SK-N-SH (cell line): Measurements from ENCODE around the gene MYLK4. TPM values are rescaled to one million over a fixed set of nuclear protein-coding genes. Genes with fewer than 3 reads are reported as not detected.

Experiments used
- CTCF ChIA-PET: fragments of 300-600, 350-600 bp; formaldehyde crosslinking; extraction: SDS; loops from one replicate; lab custom pipeline; 2021; lab: Yijun Ruan, JAX
- POLR2A ChIA-PET: fragments of 350-600 bp; sonication (Branson Sonifier 250); formaldehyde crosslinking; extraction: SDS; loops from one replicate; lab custom pipeline; 2020; ENCODE audit warnings: antibody characterized with exemption, inconsistent platforms; lab: Yijun Ruan, JAX
- DNase-seq: peaks from one replicate; pipeline ENCODE4 v3.0.0; 2012
- H2AFZ ChIP-seq: fragments of 200-600 bp; sonication (generic); 2 replicates; pipeline ENCODE4 v1.8.1; 2016; ENCODE audit warnings: antibody characterized with exemption, mild to moderate bottlenecking, low read depth
- H3F3A ChIP-seq: fragments of 200-600 bp; sonication (generic); replicated peaks from 2 replicates; pipeline ENCODE3; 2016; ENCODE audit warnings: antibody characterized with exemption, mild to moderate bottlenecking; ENCODE audit not compliant: insufficient read depth
- H3K27ac ChIP-seq, 2 experiments: fragments of 200-500 bp in 1 of 2; fragments of 200-600 bp in 1 of 2; sonication (Bioruptor generic) in 1 of 2; sonication (generic), shearing (Covaris generic) in 1 of 2; 2 replicates each; pipeline versions ENCODE4 v1.5.1 to v1.6.1; 2014 to 2016; ENCODE audit warnings: low read depth in 2 of 2, inconsistent platforms in 1 of 2, low read length in 1 of 2, mild to moderate bottlenecking in 1 of 2, mixed read lengths in 1 of 2
- H3K27me3 ChIP-seq: fragments of 200-600 bp; sonication (generic), shearing (Covaris generic); 2 replicates; pipeline ENCODE4 v1.6.1; 2016; ENCODE audit warnings: mixed run types; ENCODE audit not compliant: insufficient read depth
- H3K36me3 ChIP-seq, 2 experiments: fragments of 200-500 bp in 1 of 2; fragments of 200-600 bp in 1 of 2; sonication (Bioruptor generic) in 1 of 2; sonication (generic) in 1 of 2; replicated peaks in 1 of 2; 2 replicates each; pipeline versions ENCODE3 to v1.5.1; 2014 to 2016; ENCODE audit warnings: low read length in 1 of 2, mild to moderate bottlenecking in 1 of 2; ENCODE audit not compliant: insufficient read depth in 2 of 2, control insufficient read depth in 1 of 2
- H3K4me1 ChIP-seq, 2 experiments: fragments of 200-500 bp in 1 of 2; fragments of 200-600 bp in 1 of 2; sonication (Bioruptor generic) in 1 of 2; sonication (generic), shearing (Covaris generic) in 1 of 2; 2 replicates each; pipeline versions ENCODE4 v1.5.1 to v1.6.1; 2014 to 2016; ENCODE audit warnings: low read depth in 1 of 2, low read length in 1 of 2, mixed run types in 1 of 2; ENCODE audit not compliant: insufficient read depth in 2 of 2, control insufficient read depth in 1 of 2
- H3K4me2 ChIP-seq: fragments of 200-600 bp; sonication (generic), shearing (Covaris generic); 2 replicates; pipeline ENCODE4 v1.6.1; 2017; ENCODE audit warnings: mixed run types
- H3K4me3 ChIP-seq, 2 experiments: fragments of 200-500 bp in 1 of 2; fragments of 200-600 bp in 1 of 2; sonication (Bioruptor generic) in 1 of 2; sonication (generic), shearing (Covaris generic) in 1 of 2; 2 replicates each; pipeline versions ENCODE4 v1.5.1 to v1.8.1; 2014 to 2016; ENCODE audit warnings: low read depth in 2 of 2, inconsistent platforms in 1 of 2, low read length in 1 of 2, mild to moderate bottlenecking in 1 of 2, mixed read lengths in 1 of 2, moderate library complexity in 1 of 2
- H3K79me2 ChIP-seq: fragments of 200-600 bp; sonication (generic); 2 replicates; pipeline ENCODE4 v1.8.1; 2017; ENCODE audit warnings: mild to moderate bottlenecking; ENCODE audit not compliant: insufficient read depth
- H3K9ac ChIP-seq: fragments of 200-600 bp; sonication (generic); 2 replicates; pipeline ENCODE4 v1.6.1; 2017; ENCODE audit warnings: mixed run types
- H3K9me2 ChIP-seq: fragments of 200-600 bp; sonication (generic); 2 replicates; pipeline ENCODE4 v1.6.1; 2017; ENCODE audit warnings: mixed run types
- H3K9me3 ChIP-seq: fragments of 200-600 bp; sonication (generic); 2 replicates; pipeline ENCODE4 v1.6.1; 2017; ENCODE audit warnings: mixed run types, mild to moderate bottlenecking, moderate library complexity
- H4K20me1 ChIP-seq: fragments of 200-600 bp; sonication (generic); 2 replicates; pipeline ENCODE4 v1.6.1; 2017; ENCODE audit warnings: mild to moderate bottlenecking, mixed run types; ENCODE audit not compliant: insufficient read depth
- ELF1 ChIP-seq: IDR thresholded peaks from 2 replicates; pipeline ENCODE4 v1.4.0; 2012
- EP300 ChIP-seq, 2 experiments: IDR thresholded peaks; 2 replicates each; pipeline versions ENCODE4 v1.4.0 to v1.6.1; 2012; ENCODE audit warnings: borderline replicate concordance in 1 of 2, low read depth in 1 of 2, low read length in 1 of 2
- EZH2phosphoT487 ChIP-seq: fragments of 200-600 bp; sonication (generic); IDR thresholded peaks from 2 replicates; pipeline ENCODE4 v1.6.1; 2017; ENCODE audit warnings: low read depth, mixed run types, mild to moderate bottlenecking, antibody characterized with exemption, moderate library complexity, borderline replicate concordance
- FOSL2 ChIP-seq: IDR thresholded peaks from 2 replicates; pipeline ENCODE4 v1.4.0; 2012; ENCODE audit warnings: low read depth, mild to moderate bottlenecking, moderate library complexity, borderline replicate concordance
- JUND ChIP-seq: IDR thresholded peaks from 2 replicates; pipeline ENCODE4 v1.4.0; 2012
- MXI1 ChIP-seq: IDR thresholded peaks from 2 replicates; pipeline ENCODE4 v1.6.1; 2012; ENCODE audit warnings: mild to moderate bottlenecking, low read depth, low read length, improper control_type of control experiment
- NFIC ChIP-seq: IDR thresholded peaks from 2 replicates; pipeline ENCODE4 v1.4.0; 2012; ENCODE audit warnings: borderline replicate concordance
- NRF1 ChIP-seq: IDR thresholded peaks from 2 replicates; pipeline ENCODE4 v1.6.1; 2012; ENCODE audit warnings: low read depth, mild to moderate bottlenecking, low read length
- RAD21 ChIP-seq: IDR thresholded peaks from 2 replicates; pipeline ENCODE4 v1.6.1; 2012; ENCODE audit warnings: mild to moderate bottlenecking, low read length
- RXRA ChIP-seq: IDR thresholded peaks from 2 replicates; pipeline ENCODE4 v1.4.0; 2012; ENCODE audit warnings: low read depth, mild to moderate bottlenecking, borderline replicate concordance
- TEAD4 ChIP-seq: IDR thresholded peaks from 2 replicates; pipeline ENCODE4 v1.4.0; 2012; ENCODE audit warnings: mild to moderate bottlenecking, borderline replicate concordance; ENCODE audit not compliant: insufficient read depth
- YY1 ChIP-seq: IDR thresholded peaks from 2 replicates; pipeline ENCODE4 v1.4.0; 2012; ENCODE audit warnings: low read depth, mild to moderate bottlenecking
- WGBS: methylation state at CpG from one replicate; pipeline ENCODE4 v1.1.6; 2017; ENCODE audit warnings: low lambda C conversion rate; 5-methylcytosine and 5-hydroxymethylcytosine counted together
- polyA plus RNA-seq, 3 experiments: library from polyadenylated mRNA; depleted of rRNA; stranded (reverse); fragments of >200 nt; gene quantifications; 2 replicates each; pipeline ENCODE4 v1.2.3, GENCODE V29; 2012
- TF ChIP-seq, protein P1 (sequence below): IDR thresholded peaks from 2 replicates; pipeline ENCODE4 v1.4.0; 2012; ENCODE audit warnings: low read depth, borderline replicate concordance
- TF ChIP-seq, protein P2 (sequence below): IDR thresholded peaks from 2 replicates; pipeline ENCODE4; 2012

Gene MYLK4
- polyA plus RNA-seq, 1 of the 3 experiments (the other 2 are of a cell fraction): 0.16 TPM

DNA sequence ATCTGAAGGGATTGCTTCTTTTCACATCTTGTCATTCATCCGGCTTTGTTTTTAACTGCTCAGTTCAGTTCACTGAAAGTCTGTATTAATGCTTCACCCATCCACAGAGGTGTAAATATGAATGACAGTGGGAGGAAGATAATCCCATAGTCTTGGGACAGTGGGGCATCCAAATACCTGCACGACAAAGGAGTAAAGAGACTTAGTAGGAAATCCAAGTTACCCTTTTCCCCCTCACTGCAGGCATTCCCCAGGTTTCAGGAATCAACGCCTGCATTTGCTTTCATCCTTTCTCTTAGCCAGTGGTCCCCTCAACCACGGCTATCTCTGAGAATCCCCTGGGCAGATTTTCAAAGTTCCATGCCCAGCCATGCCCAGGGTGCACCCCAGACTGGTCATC lies 110.2 kb downstream of the MYLK4 start:
- no peak overlapping the region for H3K27ac ChIP-seq
- DNase-seq: no peak
- no peaks in the 10 kb centered on the region for H3K79me2 ChIP-seq
- no peaks in the 10 kb centered on the region for H4K20me1 ChIP-seq
- POLR2A ChIA-PET: no interaction called here
- H3K9me2 ChIP-seq: no peaks in the 10 kb centered on the region
- H3F3A ChIP-seq: no peaks in the 10 kb centered on the region
- H3K4me3 ChIP-seq: no peak overlapping the region
- no peak overlapping the region for H3K4me2 ChIP-seq
- H3K9ac ChIP-seq: no peak overlapping the region
- H3K4me1 ChIP-seq: no peaks in the 10 kb centered on the region
- H2AFZ ChIP-seq: no peak overlapping the region
- 56% methylated on average over 4 of the region's 4 CpGs for WGBS
- TF ChIP-seq NRF1 (no peak), EP300 (IDR thresholded peaks at IDR 0.05; ENCODE audit: borderline replicate concordance in 1 of 2, low read depth in 1 of 2, low read length in 1 of 2) (no peak), YY1 (no peak)
- TF ChIP-seq, all 33 proteins: peak for 0
- Histone ChIP-seq H3K36me3 (no peaks in the 10 kb centered on the region), H3K27me3 (peaks cover 14% of the 10 kb centered on the region), H3K9me3 (no peaks in the 10 kb centered on the region)
- CTCF ChIA-PET: no interaction called here

DNA sequence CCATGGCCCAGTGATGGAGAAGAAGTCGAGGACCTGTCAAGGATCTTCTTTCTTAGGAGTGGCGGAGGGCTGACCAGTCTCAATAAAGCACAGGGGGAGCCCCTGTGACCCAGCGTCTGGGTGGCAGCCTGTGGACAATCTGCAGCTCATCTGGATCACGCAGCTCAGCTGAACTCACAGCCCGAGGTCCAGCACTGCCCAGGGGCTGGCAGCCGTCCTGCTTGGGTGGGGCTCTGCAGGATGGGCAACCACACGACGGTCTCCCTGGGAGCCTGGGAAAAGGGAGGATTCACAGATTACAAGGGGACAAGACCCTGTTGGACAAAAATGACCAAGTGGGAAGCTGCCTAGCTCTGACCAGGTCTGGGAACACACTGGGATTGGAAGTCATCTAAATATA lies 110.8 kb downstream of the MYLK4 start:
- no peaks in the 10 kb centered on the region for H3K9me3 ChIP-seq
- no peaks in the 10 kb centered on the region for H4K20me1 ChIP-seq
- peaks cover 14% of the 10 kb centered on the region for H3K27me3 ChIP-seq
- H3K36me3 ChIP-seq: no peaks in the 10 kb centered on the region
- no peaks in the 10 kb centered on the region for H3K79me2 ChIP-seq
- no peaks in the 10 kb centered on the region for H3K9me2 ChIP-seq
- H3K4me3 ChIP-seq: no peak overlapping the region
- no peak overlapping the region for H3K9ac ChIP-seq
- no peak overlapping the region for H3K4me2 ChIP-seq
- no peak for DNase-seq
- ChIA-PET CTCF (interaction anchor here (0.6 to 0.7 kb wide), 2 partner anchors 41 to 1044 kb away, joined by 3 read pairs; no protein-coding TSS in a partner anchor), POLR2A (no interaction called here)
- H2AFZ ChIP-seq: no peak overlapping the region
- H3K27ac ChIP-seq: no peak overlapping the region
- TF ChIP-seq JUND: no peak
- no peak for TF ChIP-seq TEAD4
- TF ChIP-seq EZH2phosphoT487: no peak
- TF ChIP-seq MXI1: no peak
- no peak for TF ChIP-seq ELF1
- no peak for TF ChIP-seq NFIC
- TF ChIP-seq RAD21: no peak
- no peak for TF ChIP-seq FOSL2
- TF ChIP-seq, protein P1, sequence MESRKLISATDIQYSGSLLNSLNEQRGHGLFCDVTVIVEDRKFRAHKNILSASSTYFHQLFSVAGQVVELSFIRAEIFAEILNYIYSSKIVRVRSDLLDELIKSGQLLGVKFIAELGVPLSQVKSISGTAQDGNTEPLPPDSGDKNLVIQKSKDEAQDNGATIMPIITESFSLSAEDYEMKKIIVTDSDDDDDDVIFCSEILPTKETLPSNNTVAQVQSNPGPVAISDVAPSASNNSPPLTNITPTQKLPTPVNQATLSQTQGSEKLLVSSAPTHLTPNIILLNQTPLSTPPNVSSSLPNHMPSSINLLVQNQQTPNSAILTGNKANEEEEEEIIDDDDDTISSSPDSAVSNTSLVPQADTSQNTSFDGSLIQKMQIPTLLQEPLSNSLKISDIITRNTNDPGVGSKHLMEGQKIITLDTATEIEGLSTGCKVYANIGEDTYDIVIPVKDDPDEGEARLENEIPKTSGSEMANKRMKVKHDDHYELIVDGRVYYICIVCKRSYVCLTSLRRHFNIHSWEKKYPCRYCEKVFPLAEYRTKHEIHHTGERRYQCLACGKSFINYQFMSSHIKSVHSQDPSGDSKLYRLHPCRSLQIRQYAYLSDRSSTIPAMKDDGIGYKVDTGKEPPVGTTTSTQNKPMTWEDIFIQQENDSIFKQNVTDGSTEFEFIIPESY: no peak
- TF ChIP-seq, protein P2, sequence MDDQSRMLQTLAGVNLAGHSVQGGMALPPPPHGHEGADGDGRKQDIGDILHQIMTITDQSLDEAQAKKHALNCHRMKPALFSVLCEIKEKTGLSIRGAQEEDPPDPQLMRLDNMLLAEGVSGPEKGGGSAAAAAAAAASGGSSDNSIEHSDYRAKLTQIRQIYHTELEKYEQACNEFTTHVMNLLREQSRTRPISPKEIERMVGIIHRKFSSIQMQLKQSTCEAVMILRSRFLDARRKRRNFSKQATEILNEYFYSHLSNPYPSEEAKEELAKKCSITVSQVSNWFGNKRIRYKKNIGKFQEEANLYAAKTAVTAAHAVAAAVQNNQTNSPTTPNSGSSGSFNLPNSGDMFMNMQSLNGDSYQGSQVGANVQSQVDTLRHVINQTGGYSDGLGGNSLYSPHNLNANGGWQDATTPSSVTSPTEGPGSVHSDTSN: no peak
- TF ChIP-seq RXRA: no peak
- peaks cover 0 to 2% of the 10 kb centered on the region in 2 experiments; a peak in 1 of 4 replicates for H3K4me1 ChIP-seq
- no peaks in the 10 kb centered on the region for H3F3A ChIP-seq
- WGBS: 33% methylated on average over 8 of the region's 8 CpGs
